GM12878 (cell line): Measurements from ENCODE around the gene CHST2. TPM values are rescaled to one million over a fixed set of nuclear protein-coding genes. Genes with fewer than 3 reads are reported as not detected.

Experiments
- CEBPB ChIP-seq, 2 experiments: fragments of 150-350 bp in 1 of 2; IDR thresholded peaks; 2 replicates each; pipeline ENCODE4 v1.6.1; 2012 to 2014; ENCODE audit warnings: low read depth in 2 of 2, low read length in 2 of 2, borderline replicate concordance in 1 of 2, inconsistent platforms in 1 of 2
- CREB1 ChIP-seq: IDR thresholded peaks from 2 replicates; pipeline ENCODE4 v1.6.1; 2012; ENCODE audit warnings: low read depth, mild to moderate bottlenecking, inconsistent platforms
- CTCF ChIP-seq, 3 experiments: IDR thresholded peaks in 2 of 3; conservative IDR thresholded peaks in 1 of 3; 2 replicates each; pipeline ENCODE4 v1.5.1; 2011; ENCODE audit warnings: low read depth in 3 of 3, low read length in 3 of 3, mild to moderate bottlenecking in 3 of 3, control low read depth in 2 of 3, moderate library complexity in 2 of 3, inconsistent platforms in 1 of 3, mixed read lengths in 1 of 3; ENCODE audit not compliant: control insufficient read depth in 2 of 3, insufficient read depth in 1 of 3; ENCODE audit errors: extremely low read depth in 1 of 3
- EGR1 ChIP-seq, 2 experiments: IDR thresholded peaks; 1 replicate in 1 of 2; 2 replicates in 1 of 2; pipeline ENCODE4 v1.6.1; 2011 to 2012; ENCODE audit warnings: low read depth in 2 of 2, low read length in 2 of 2, borderline replicate concordance in 1 of 2, mild to moderate bottlenecking in 1 of 2, moderate library complexity in 1 of 2
- GATAD2B ChIP-seq: fragments of 450-650 bp; conservative IDR thresholded peaks from 2 replicates; pipeline ENCODE4 v1.6.1; 2017; ENCODE audit warnings: low read depth, mild to moderate bottlenecking, moderate library complexity
- IKZF2 ChIP-seq, 2 experiments: fragments of 450-650 bp; IDR thresholded peaks; 2 replicates each; pipeline ENCODE4 v1.6.1; 2017; ENCODE audit warnings: mild to moderate bottlenecking in 2 of 2, moderate library complexity in 2 of 2
- JUNB ChIP-seq: IDR thresholded peaks from 2 replicates; pipeline ENCODE4 v1.6.1; 2016; ENCODE audit warnings: antibody characterized with exemption, mild to moderate bottlenecking
- NR2C1 ChIP-seq: fragments of 450-650 bp; IDR thresholded peaks from 2 replicates; pipeline ENCODE4 v1.6.1; 2017; ENCODE audit warnings: antibody characterized with exemption, mild to moderate bottlenecking, moderate library complexity
- PBX3 ChIP-seq: IDR thresholded peaks from 2 replicates; pipeline ENCODE4 v1.6.1; 2011; ENCODE audit warnings: mild to moderate bottlenecking, low read depth, low read length, moderate library complexity; ENCODE audit not compliant: insufficient replicate concordance
- POU2F2 ChIP-seq: IDR thresholded peaks from 3 replicates; pipeline ENCODE4 v1.6.1; 2011; ENCODE audit warnings: low read depth, mild to moderate bottlenecking, low read length, borderline replicate concordance
- RBBP5 ChIP-seq: fragments of 200-600 bp; sonication (generic); conservative IDR thresholded peaks from 2 replicates; pipeline ENCODE4 v1.6.1; 2016
- SP1 ChIP-seq: IDR thresholded peaks from one replicate; pipeline ENCODE4 v1.6.1; 2011; ENCODE audit warnings: low read depth, low read length
- SREBF2 ChIP-seq: IDR thresholded peaks from 2 replicates; pipeline ENCODE4 v1.6.1; 2012; ENCODE audit warnings: mild to moderate bottlenecking, low read length
- TAF1 ChIP-seq: IDR thresholded peaks from 2 replicates; pipeline ENCODE4 v1.6.1; 2011; ENCODE audit warnings: mild to moderate bottlenecking, low read depth, low read length, borderline replicate concordance
- TARDBP ChIP-seq: IDR thresholded peaks from 2 replicates; pipeline ENCODE4 v1.6.1; 2016; ENCODE audit warnings: borderline replicate concordance
- ZBTB11 ChIP-seq: fragments of 450-650 bp; formaldehyde crosslinking; IDR thresholded peaks from 2 replicates; pipeline ENCODE4 v1.5.0; 2022; ENCODE audit warnings: mild to moderate bottlenecking, missing genetic modification characterization
- polyA plus RNA-seq, 11 experiments: library from polyadenylated mRNA; depleted of rRNA in 4 of 11; unstranded in 6 of 11; stranded (reverse) in 5 of 11; fragments of >200 nt; fragmentation: Nextera tagmentation in 4 of 11; fragmentation: Illumina TruSeq in 1 of 11; extraction: Ambion mirVana in 4 of 11; extraction: Trizol in 1 of 11; gene quantifications; 1 replicate in 1 of 11; 2 replicates in 10 of 11; pipeline versions ENCODE4 v1.2.1 to v1.2.3, GENCODE V29; 2011 to 2016; ENCODE audit warnings: inconsistent platforms in 2 of 11, missing spikeins in 2 of 11, low read depth in 1 of 11
- total RNA-seq, 4 experiments: library from RNA; depleted of rRNA in 3 of 4; stranded (reverse); fragments of >200 nt in 3 of 4; fragmentation: Illumina TruSeq in 1 of 4; extraction: Trizol in 1 of 4; gene quantifications; 2 replicates each; pipeline versions ENCODE4 v1.2.1 to v1.2.3, GENCODE V29; 2013 to 2021

The CHST2 gene
- total and polyA plus RNA-seq, 10 of the 15 experiments (the other 5 are each of a cell fraction or from before 2014, with no cell fraction given), result 1.6 to 37.2 (median 8.8) TPM

- TF ChIP-seq PBX3 (peak; percentile 91), TAF1 (peak; percentile 71; the same call in 1 of the 2 replicates), CREB1 (peak; percentile 42; the same call in 1 of the 2 replicates), TARDBP (no peak), ZBTB11 (CRISPR knock-in tag) (no peak), POU2F2 (no peak), JUNB (no peak), NR2C1 (peak; percentile 42), GATAD2B (peak; percentile 29; the same call in 1 of the 2 replicates), CEBPB (IDR thresholded peaks at IDR 0.05; ENCODE audit: borderline replicate concordance in 1 of 2, low read depth in 2 of 2, low read length in 2 of 2) (no peak), IKZF2 (IDR thresholded peaks at IDR 0.05) (peak in 1 of 2 experiments; percentile 19; a peak in 1 of 4 replicates), SREBF2 (no peak), EGR1 (IDR thresholded peaks at IDR 0.05; ENCODE audit: borderline replicate concordance in 1 of 2, low read depth in 2 of 2, low read length in 2 of 2) (peak in 1 of 2 experiments; percentile 41; a peak in 1 of 3 replicates), RBBP5 (no peak), SP1 (peak; percentile 69), CTCF (IDR thresholded peaks at IDR 0.05 in 2 of 3, conservative IDR thresholded peaks at IDR 0.05 in 1 of 3; ENCODE audit: control insufficient read depth in 2 of 3, extremely low read depth in 1 of 3, insufficient read depth in 1 of 3, low read depth in 3 of 3, low read length in 3 of 3) (no peak)
- TF ChIP-seq, all 136 proteins: peak for 32
Measured at GRCh38 chr3:143119009-143119914, at the start of gene CHST2 (continued).
